CD8-positive, alpha-beta memory T cell (primary cell): ENCODE measurements around the gene IGFL1. TPM values are rescaled to one million over a fixed set of nuclear protein-coding genes. Genes with fewer than 3 reads are reported as not detected.
"Not testable (repeated sequence)": the region's sequence is repeated elsewhere in the genome, so short reads cannot be mapped to it uniquely, and the experiment has no call there.

Experiments
- CTCF ChIA-PET: fragments of 350-600 bp; sonication (Branson Sonifier 250); formaldehyde crosslinking; loops from one replicate; lab custom pipeline; 2021; ENCODE audit warnings: antibody characterized with exemption; lab: Charles Lee
- POLR2A ChIA-PET: fragments of 350-600 bp; sonication (Branson Sonifier 250); formaldehyde crosslinking; loops from one replicate; lab custom pipeline; 2021; ENCODE audit warnings: antibody characterized with exemption; lab: Charles Lee
- DNase-seq, 5 donors: peaks; one replicate each; pipeline versions ENCODE4 v3.0.0 to v3.0.0-alpha.2; 2020 to 2022; ENCODE audit warnings: mixed read lengths in 1 of 5
- H3K27ac ChIP-seq: one replicate; pipeline ENCODE4 v1.7.0; 2013; ENCODE audit warnings: low read depth, mild to moderate bottlenecking, low read length, moderate library complexity
- H3K27me3 ChIP-seq: 2 replicates; pipeline ENCODE4 v1.7.0; 2013; ENCODE audit warnings: low read length, mild to moderate bottlenecking; ENCODE audit not compliant: insufficient read depth, poor library complexity, severe bottlenecking
- H3K36me3 ChIP-seq: 2 replicates; pipeline ENCODE4 v1.7.0; 2013; ENCODE audit warnings: mild to moderate bottlenecking, low read length, moderate library complexity; ENCODE audit not compliant: insufficient read depth
- H3K4me1 ChIP-seq: 2 replicates; pipeline ENCODE4 v1.7.0; 2013; ENCODE audit warnings: mild to moderate bottlenecking, low read length, moderate library complexity; ENCODE audit not compliant: insufficient read depth
- H3K4me3 ChIP-seq: 2 replicates; pipeline ENCODE4 v1.7.0; 2013; ENCODE audit warnings: mild to moderate bottlenecking, low read length
- H3K9me3 ChIP-seq: 2 replicates; pipeline ENCODE4 v1.7.0; 2013; ENCODE audit warnings: mild to moderate bottlenecking, low read length
- H3K27ac Mint-ChIP-seq, 8 donors: one replicate each; pipeline ENCODE4 v1.8.0; 2020 to 2021; ENCODE audit warnings: mixed read lengths in 8 of 8, mild to moderate bottlenecking in 6 of 8, inconsistent platforms in 3 of 8, moderate library complexity in 3 of 8
- H3K27me3 Mint-ChIP-seq, 2 donors: one replicate each; pipeline ENCODE4 v1.8.0; 2020 to 2021; ENCODE audit warnings: mixed read lengths in 2 of 2, mild to moderate bottlenecking in 1 of 2, moderate library complexity in 1 of 2
- H3K36me3 Mint-ChIP-seq, 3 donors: one replicate each; pipeline ENCODE4 v1.8.0; 2020 to 2021; ENCODE audit warnings: mixed read lengths in 3 of 3, inconsistent platforms in 1 of 3, mild to moderate bottlenecking in 1 of 3
- H3K4me1 Mint-ChIP-seq, 3 donors: one replicate each; pipeline ENCODE4 v1.8.0; 2020 to 2021; ENCODE audit warnings: mixed read lengths in 3 of 3, inconsistent platforms in 1 of 3, mild to moderate bottlenecking in 1 of 3
- H3K4me3 Mint-ChIP-seq, 7 donors: one replicate each; pipeline ENCODE4 v1.8.0; 2020 to 2021; ENCODE audit warnings: mixed read lengths in 7 of 7, mild to moderate bottlenecking in 6 of 7, moderate library complexity in 4 of 7, inconsistent platforms in 2 of 7
- H3K9me3 Mint-ChIP-seq, 5 donors: one replicate each; pipeline ENCODE4 v1.8.0; 2020 to 2022; ENCODE audit warnings: mixed read lengths in 5 of 5, mild to moderate bottlenecking in 3 of 5, moderate library complexity in 2 of 5, inconsistent platforms in 1 of 5
- polyA plus RNA-seq: library from polyadenylated mRNA; unstranded; fragments of 300-500 nt; fragmentation: Illumina TruSeq; gene quantifications from one replicate; pipeline ENCODE4 v1.2.3, GENCODE V29; 2021
- total RNA-seq, 2 experiments: library from RNA; stranded (reverse); gene quantifications; one replicate each; pipeline ENCODE4 v1.2.3, GENCODE V29; 2021

The IGFL1 gene
- total and polyA plus RNA-seq, 3 experiments from 2014 or later, result not detected

DNA sequence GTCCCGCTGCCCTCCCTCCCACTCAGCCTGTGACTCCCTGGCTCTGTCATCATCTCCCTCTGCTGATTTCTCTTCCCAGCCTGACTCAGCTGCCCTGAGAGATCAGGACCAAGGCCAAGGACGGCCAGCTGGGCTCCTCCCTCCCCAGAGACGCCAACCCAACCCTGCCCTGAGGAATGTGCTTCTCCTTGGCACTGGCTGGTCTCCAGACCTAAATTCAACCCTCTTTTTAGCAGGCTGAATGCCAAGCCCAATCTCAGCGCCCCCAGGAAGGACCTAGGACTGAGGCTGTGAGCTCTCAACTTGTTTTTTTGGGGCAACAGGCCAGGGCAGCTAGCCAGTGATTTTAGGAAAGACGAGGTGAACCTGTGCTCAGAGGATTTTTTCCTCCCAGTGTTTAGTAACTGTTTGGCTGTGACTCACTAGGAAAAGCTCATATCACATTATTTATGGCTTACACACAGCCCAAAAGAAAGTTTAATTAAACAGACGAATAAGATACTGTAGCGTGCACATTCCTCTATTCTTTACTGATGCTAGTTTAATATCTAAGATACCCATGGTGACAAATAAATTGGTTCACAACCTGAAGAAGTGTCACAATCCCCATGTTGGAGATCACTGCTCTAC is 7.4 kb upstream of the IGFL1 start:
- peaks cover 25 to 73% of the 10 kb centered on the region in 2 donors for H3K27me3 Mint-ChIP-seq
- Histone ChIP-seq H3K36me3 (no peaks in the 10 kb centered on the region), H3K4me1 (no peaks in the 10 kb centered on the region), H3K27me3 (peaks cover 4% of the 10 kb centered on the region), H3K4me3 (no peak overlapping the region), H3K9me3 (no peaks in the 10 kb centered on the region), H3K27ac (no peak overlapping the region)
- ChIA-PET POLR2A (no interaction called here), CTCF (no interaction called here)
- peaks cover 10 to 13% (median 12%) of the 10 kb centered on the region in 3 donors for H3K4me1 Mint-ChIP-seq
- no peaks in the 10 kb centered on the region for H3K36me3 Mint-ChIP-seq
- no peak for DNase-seq
- no peak overlapping the region for H3K4me3 Mint-ChIP-seq
- H3K9me3 Mint-ChIP-seq, result no peaks in the 10 kb centered on the region
- no peak overlapping the region for H3K27ac Mint-ChIP-seq

DNA sequence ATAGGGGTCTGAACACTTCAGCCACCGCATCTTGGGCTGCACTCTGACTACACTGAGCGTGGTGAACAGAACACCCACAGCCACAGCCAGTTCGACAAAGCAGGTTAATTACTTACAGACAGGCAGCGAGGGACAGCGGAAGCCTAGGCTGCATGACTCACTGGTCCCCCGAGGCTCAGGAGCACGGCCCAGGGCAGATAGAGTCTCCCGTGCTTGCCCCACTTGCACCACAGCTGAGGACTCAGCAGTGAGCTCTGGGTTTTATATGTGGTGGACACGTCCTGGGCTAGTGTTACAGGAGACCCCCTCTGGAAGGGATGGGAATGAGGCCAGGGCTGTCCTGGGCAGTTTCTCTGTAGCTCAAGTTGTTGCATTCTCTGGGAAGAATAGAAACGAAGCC is 5.8 kb upstream of the IGFL1 start:
- H3K9me3 ChIP-seq, DNase-seq, H3K36me3 Mint-ChIP-seq, H3K27ac Mint-ChIP-seq, H3K4me1 ChIP-seq, POLR2A ChIA-PET, H3K4me3 Mint-ChIP-seq, H3K36me3 ChIP-seq, CTCF ChIA-PET, H3K9me3 Mint-ChIP-seq, H3K27me3 ChIP-seq, H3K4me3 ChIP-seq, H3K27ac ChIP-seq: not testable (repeated sequence)
- Mint-ChIP-seq H3K4me1 (peaks cover 10 to 13% (median 12%) of the 10 kb centered on the region in 3 donors), H3K27me3 (peaks cover 33 to 71% of the 10 kb centered on the region in 2 donors)

DNA sequence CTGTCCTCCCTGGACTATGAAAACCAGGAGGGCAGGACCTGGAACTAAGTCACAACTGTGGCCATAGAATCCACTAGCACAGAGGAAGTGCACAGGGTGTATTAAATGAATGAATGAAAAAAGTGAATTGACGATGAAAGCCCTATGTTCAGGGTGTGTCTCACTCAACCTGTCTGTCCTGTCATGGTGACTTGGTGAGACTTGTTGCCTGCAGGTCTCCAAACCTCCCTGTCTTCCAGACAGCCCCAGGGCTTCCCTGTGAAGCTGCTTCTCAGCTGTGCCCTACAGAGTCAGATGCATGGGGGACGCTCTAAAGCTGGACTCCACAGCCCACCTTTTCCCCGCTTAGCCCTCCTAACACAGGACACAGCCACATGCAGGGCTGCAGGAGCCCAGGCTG is 4.8 kb upstream of the IGFL1 start:
- peak overlapping the region in 1 of 7 donors; percentile 27 for H3K4me3 Mint-ChIP-seq
- DNase-seq, result no peak
- Histone ChIP-seq H3K36me3 (no peaks in the 10 kb centered on the region), H3K27ac (no peak overlapping the region), H3K27me3 (peaks cover 4% of the 10 kb centered on the region), H3K4me3 (no peak overlapping the region), H3K4me1 (no peaks in the 10 kb centered on the region), H3K9me3 (no peaks in the 10 kb centered on the region)
- H3K9me3 Mint-ChIP-seq, result no peaks in the 10 kb centered on the region
- H3K4me1 Mint-ChIP-seq, result peaks cover 10 to 13% (median 12%) of the 10 kb centered on the region in 3 donors
- CTCF ChIA-PET, result no interaction called here
- POLR2A ChIA-PET, result no interaction called here
- no peaks in the 10 kb centered on the region for H3K36me3 Mint-ChIP-seq
- H3K27me3 Mint-ChIP-seq, result peaks cover 32 to 70% of the 10 kb centered on the region in 2 donors
- H3K27ac Mint-ChIP-seq, result no peak overlapping the region

DNA sequence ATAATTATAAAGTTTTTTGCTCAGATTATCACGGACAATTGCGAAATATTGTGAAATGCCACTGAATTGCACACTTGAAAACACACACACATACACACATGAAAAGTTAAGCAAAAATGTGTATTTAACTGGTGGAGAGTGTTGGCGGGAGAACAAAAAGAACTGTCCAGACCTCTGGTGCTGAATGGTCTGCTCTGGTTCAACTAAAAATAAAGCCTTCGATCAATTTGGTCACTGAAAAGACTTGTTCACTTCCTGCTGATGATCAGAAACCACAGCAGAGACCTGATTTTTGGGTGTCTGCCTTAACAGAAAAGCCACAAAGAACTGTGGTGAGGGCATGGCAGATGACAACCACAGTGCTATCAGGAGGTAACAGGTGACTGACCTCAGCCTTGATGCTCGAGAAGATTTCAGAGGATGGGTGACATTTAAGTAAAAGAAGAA is 4.0 kb upstream of the IGFL1 start:
- H3K27ac Mint-ChIP-seq, result no peak overlapping the region
- peak overlapping the region in 1 of 7 donors; percentile 11 for H3K4me3 Mint-ChIP-seq
- peaks cover 4% of the 10 kb centered on the region for H3K27me3 ChIP-seq
- no peaks in the 10 kb centered on the region for H3K36me3 ChIP-seq
- no peaks in the 10 kb centered on the region for H3K9me3 Mint-ChIP-seq
- H3K27ac ChIP-seq, result no peak overlapping the region
- CTCF ChIA-PET, result no interaction called here
- POLR2A ChIA-PET, result no interaction called here
- H3K4me1 Mint-ChIP-seq, result peaks cover 10 to 13% (median 12%) of the 10 kb centered on the region in 3 donors
- no peaks in the 10 kb centered on the region for H3K9me3 ChIP-seq
- H3K36me3 Mint-ChIP-seq, result no peaks in the 10 kb centered on the region
- peaks cover 37 to 70% of the 10 kb centered on the region in 2 donors for H3K27me3 Mint-ChIP-seq
- peak in 1 of 5 donors; percentile 32 for DNase-seq
- H3K4me1 ChIP-seq, result no peaks in the 10 kb centered on the region
- no peak overlapping the region for H3K4me3 ChIP-seq

DNA sequence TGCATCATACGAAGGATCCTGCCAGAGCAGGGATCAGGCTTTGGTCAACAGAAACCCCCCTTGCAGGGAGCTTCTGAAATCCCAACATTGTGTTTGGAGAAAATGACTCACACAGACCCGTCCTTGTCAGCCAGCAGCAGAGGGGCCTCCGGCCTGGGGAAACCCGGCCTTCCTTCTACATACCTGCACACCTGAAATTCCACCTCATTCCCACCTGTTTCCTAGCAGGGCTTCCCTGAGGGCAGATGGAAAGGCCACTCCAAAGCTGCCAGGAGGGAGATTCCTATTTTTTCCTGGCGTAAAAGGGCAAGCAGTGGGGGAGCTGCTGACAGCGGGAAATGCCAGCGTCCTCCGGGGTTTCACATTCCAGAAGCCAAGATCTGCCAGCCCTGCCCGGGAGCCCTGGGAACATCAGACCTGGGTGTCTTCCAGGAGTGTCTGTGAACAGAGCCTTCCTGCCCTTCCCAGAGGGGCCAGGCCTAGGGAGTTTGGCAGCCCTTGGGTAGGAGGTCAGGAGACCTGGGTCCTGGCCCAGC is 3.0 kb upstream of the IGFL1 start:
- Histone ChIP-seq H3K4me3 (no peak overlapping the region), H3K4me1 (no peaks in the 10 kb centered on the region), H3K36me3 (no peaks in the 10 kb centered on the region), H3K27ac (no peak overlapping the region), H3K27me3 (peaks cover 4% of the 10 kb centered on the region), H3K9me3 (no peaks in the 10 kb centered on the region)
- Mint-ChIP-seq H3K27ac (no peak overlapping the region), H3K4me1 (peaks cover 10 to 13% (median 12%) of the 10 kb centered on the region in 3 donors), H3K36me3 (no peaks in the 10 kb centered on the region), H3K27me3 (peaks cover 39 to 70% of the 10 kb centered on the region in 2 donors), H3K4me3 (no peak overlapping the region), H3K9me3 (no peaks in the 10 kb centered on the region)
- ChIA-PET POLR2A (no interaction called here), CTCF (no interaction called here)
- DNase-seq, result no peak

DNA sequence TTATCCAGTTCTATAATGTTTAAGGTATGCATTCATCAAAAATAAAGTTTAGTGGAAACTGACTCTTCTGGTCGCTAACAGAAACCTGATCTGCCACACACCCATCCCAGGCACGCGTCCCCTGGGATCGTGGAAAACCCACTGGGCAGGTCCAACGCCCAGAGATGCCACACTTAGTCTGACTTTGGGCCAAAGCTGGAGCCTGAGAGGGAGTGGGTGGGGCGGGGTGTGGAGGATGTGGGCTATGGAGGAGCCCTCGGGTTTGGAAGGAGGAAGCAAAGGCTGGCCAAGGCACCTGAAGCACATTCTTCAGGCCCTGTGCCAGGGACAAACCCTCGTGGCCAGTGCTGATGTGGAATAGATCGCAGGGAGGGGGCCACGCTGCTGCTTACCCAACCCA is 2.5 kb downstream of the IGFL1 start:
- Histone ChIP-seq H3K9me3 (no peaks in the 10 kb centered on the region), H3K4me3 (no peak overlapping the region), H3K4me1 (no peaks in the 10 kb centered on the region), H3K27ac (no peak overlapping the region), H3K27me3 (no peaks in the 10 kb centered on the region), H3K36me3 (no peaks in the 10 kb centered on the region)
- H3K4me3 Mint-ChIP-seq, result no peak overlapping the region
- no peaks in the 10 kb centered on the region for H3K9me3 Mint-ChIP-seq
- peaks cover 36 to 67% of the 10 kb centered on the region in 2 donors for H3K27me3 Mint-ChIP-seq
- no peak for DNase-seq
- no peak overlapping the region for H3K27ac Mint-ChIP-seq
- ChIA-PET POLR2A (interaction anchor here (0.6 kb wide), 2 partner anchors 10 to 199 kb away, joined by 3 read pairs; no protein-coding TSS in a partner anchor), CTCF (no interaction called here)
- H3K36me3 Mint-ChIP-seq, result no peaks in the 10 kb centered on the region
- no peaks in the 10 kb centered on the region for H3K4me1 Mint-ChIP-seq

DNA sequence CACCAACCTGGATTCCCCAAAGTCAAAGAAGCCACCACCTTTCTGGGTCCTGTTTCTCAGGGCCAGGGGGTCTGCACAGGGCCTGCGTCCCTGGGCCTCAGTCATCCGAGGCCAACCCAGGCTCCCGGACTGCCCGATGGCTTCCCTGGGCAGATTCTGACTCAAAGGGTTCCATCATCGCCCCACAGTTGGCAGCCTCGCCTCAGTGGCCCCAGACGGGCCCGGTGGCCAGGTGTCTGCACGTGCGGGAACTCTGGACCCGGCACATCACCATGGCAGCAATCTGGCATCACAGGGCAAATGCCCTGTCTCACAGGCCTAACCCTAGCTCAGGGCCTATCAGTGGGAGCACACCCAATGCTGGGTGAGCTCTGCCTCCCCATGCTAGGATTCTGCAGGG is 2.9 kb downstream of the IGFL1 start:
- peaks cover 34 to 65% of the 10 kb centered on the region in 2 donors for H3K27me3 Mint-ChIP-seq

DNA sequence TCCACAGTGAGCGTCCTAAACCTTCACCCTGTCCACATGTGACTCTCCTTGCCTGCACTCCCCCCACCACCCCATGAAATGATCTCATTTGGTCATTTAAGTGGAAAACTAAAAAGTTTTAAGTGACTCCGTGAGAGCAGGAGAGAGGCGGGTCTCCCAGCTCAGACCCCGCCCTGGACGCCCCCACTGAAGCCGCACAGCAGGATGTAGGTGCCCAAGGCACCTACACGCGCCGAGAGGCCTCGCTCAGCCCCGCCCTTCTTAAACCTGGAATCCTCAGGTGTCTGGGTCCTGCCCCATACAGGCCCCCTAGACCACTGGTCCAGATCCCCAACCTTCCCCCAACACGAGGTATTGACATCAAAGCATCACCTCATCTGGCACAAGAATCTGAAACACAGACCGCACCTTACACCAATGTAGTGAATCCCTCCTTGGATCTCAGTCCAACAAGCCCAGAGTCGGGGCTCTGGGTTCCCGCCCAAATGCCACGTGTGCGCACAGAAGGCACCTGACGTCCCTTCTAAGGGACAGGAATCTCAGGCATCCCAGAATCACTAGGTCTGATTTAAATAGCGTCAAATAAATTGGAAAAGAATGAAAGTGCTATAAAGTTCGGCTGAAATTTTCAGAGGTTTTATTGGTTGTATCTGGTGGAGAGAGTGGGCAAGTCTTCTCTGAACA is 3.5 kb downstream of the IGFL1 start:
- Mint-ChIP-seq H3K4me3 (no peak overlapping the region), H3K36me3 (no peaks in the 10 kb centered on the region), H3K27me3 (peaks cover 31 to 69% of the 10 kb centered on the region in 2 donors), H3K4me1 (no peaks in the 10 kb centered on the region), H3K27ac (no peak overlapping the region), H3K9me3 (no peaks in the 10 kb centered on the region)
- Histone ChIP-seq H3K36me3 (no peaks in the 10 kb centered on the region), H3K4me1 (no peaks in the 10 kb centered on the region), H3K27ac (no peak overlapping the region), H3K27me3 (no peaks in the 10 kb centered on the region), H3K4me3 (no peak overlapping the region), H3K9me3 (no peaks in the 10 kb centered on the region)
- POLR2A ChIA-PET, result no interaction called here
- no peak for DNase-seq
- CTCF ChIA-PET, result no interaction called here

More for the DNA sequence above, 2.9 kb downstream of the IGFL1 start:
- CTCF ChIA-PET, result no interaction called here
- Mint-ChIP-seq H3K9me3 (no peaks in the 10 kb centered on the region), H3K27ac (no peak overlapping the region), H3K4me3 (no peak overlapping the region), H3K36me3 (no peaks in the 10 kb centered on the region), H3K4me1 (no peaks in the 10 kb centered on the region)
- H3K27ac ChIP-seq, result no peak overlapping the region
- no peaks in the 10 kb centered on the region for H3K9me3 ChIP-seq
- H3K4me3 ChIP-seq, result no peak overlapping the region
- POLR2A ChIA-PET, result no interaction called here
- no peaks in the 10 kb centered on the region for H3K4me1 ChIP-seq
- no peak for DNase-seq
- H3K27me3 ChIP-seq, result no peaks in the 10 kb centered on the region
- no peaks in the 10 kb centered on the region for H3K36me3 ChIP-seq
